ENCODE measurements around the gene ALDH16A1. TPM values are rescaled to one million over a fixed set of nuclear protein-coding genes. Genes with fewer than 3 reads are reported as not detected.
A peak's percentile ranks its signal among the peaks of the same experiment; 100 is the strongest.

Gene ALDH16A1
- total RNA-seq, 1 donor from 2014 or later: 7.7 TPM

- DNase-seq (ENCODE audit: low spot score): no peak
- intact Hi-C loops (cut with DNase I): no loop called here
Measured at GRCh38 chr19:49475995-49476880, 23.2 kb downstream of the ALDH16A1 start.

- DNase-seq (ENCODE audit: low spot score): no peak
- intact Hi-C loops (cut with DNase I): no loop called here
Measured at GRCh38 chr19:49479975-49480628, 27.1 kb downstream of the ALDH16A1 start.

DNA sequence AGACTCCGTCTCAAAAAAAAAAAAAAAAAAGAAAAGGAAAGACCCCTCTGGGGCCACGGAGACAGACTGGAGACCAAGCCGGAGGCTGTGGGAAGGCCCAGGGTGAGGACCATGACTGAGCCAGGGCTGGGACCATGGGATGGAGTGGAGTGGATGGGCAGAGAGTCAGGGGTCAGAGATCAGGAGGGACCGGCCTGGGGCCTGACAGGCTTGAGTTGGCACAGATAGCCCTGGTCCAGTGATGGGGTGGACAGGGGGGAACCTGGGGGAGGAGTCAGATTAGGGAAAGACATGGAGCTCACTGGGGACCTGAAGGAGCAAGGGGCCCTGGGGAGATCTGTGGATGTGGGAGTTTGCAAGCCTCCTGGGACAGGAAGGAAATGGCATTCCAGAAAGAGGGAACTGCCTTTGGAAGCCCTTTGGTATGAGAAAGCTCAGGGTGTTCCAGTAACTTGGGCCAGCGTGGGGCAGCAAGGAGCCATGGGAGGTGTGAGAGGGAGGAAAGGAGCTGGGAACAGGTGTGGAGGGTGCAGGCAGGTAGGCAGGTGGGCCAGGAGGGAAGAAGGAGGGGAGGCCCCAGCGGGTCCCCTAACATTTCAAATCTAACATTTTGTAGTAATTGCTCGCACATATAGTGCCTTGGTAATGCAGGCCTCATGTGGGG, 28.1 kb downstream of the ALDH16A1 start:
- intact Hi-C loops (cut with DNase I): no loop called here
- no peak for DNase-seq (ENCODE audit: low spot score)

- intact Hi-C loops (cut with DNase I): loop anchor here (5.0 kb wide), 1 partner anchor 34 kb away; the partner anchor contains the start of genes ALDH16A1 and PIH1D1
- DNase-seq (ENCODE audit: low spot score): no peak
Measured at GRCh38 chr19:49486232-49486631, 33.2 kb downstream of the ALDH16A1 start.

DNA sequence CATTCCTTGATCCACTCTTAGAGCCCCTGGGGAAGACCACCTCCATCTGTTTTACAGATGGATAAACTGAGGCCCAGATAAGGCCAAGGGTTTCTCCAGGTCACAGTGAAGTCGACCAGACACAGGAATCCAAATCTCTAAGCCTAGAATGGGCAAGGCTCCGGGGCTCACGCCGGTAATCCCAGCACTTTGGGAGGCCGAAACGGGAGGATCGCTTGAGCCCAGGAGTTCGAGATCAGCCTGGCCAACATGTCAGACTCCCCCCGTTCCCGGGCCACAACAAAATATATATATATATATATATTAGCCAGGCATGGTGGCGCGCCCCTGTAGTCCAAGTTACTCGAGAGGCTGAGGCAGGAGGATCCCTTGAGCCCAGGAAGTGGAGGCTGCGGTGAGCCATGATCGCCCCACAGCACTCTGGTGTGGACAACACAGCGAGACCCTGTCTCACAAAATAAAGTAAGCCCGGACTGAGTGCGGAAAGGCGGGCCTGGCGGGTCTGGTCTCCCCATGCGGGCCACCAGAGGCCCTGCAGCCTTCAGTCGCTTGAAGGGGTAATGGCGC, 33.8 kb downstream of the ALDH16A1 start:
- intact Hi-C loops (cut with DNase I): loop anchor here (1.0 to 5.0 kb wide), 2 partner anchors 10 to 34 kb away; partner anchors contain the start of genes ALDH16A1, PIH1D1 and RPS11
- DNase-seq (ENCODE audit: low spot score): no peak

- intact Hi-C loops (cut with DNase I): loop anchor here (1.0 to 5.0 kb wide), 2 partner anchors 9 to 35 kb away; partner anchors contain the start of genes ALDH16A1, PIH1D1 and RPS11
- peak; percentile 100 for DNase-seq (ENCODE audit: low spot score)
Measured at GRCh38 chr19:49487277-49488045, 34.4 kb downstream of the ALDH16A1 start, which contains the start of gene RPL13A. TSS of gene RPL13A (plus strand) at chr19:49487608. CDS start at chr19:49487630, 22 bp downstream.

GRCh38 chr19:49488046-49488862, 35.2 kb downstream of the ALDH16A1 start:
- DNase-seq (ENCODE audit: low spot score): no peak
- intact Hi-C loops (cut with DNase I): loop anchor here (5.0 kb wide), 1 partner anchor 36 kb away; the partner anchor contains the start of genes ALDH16A1 and PIH1D1

DNA sequence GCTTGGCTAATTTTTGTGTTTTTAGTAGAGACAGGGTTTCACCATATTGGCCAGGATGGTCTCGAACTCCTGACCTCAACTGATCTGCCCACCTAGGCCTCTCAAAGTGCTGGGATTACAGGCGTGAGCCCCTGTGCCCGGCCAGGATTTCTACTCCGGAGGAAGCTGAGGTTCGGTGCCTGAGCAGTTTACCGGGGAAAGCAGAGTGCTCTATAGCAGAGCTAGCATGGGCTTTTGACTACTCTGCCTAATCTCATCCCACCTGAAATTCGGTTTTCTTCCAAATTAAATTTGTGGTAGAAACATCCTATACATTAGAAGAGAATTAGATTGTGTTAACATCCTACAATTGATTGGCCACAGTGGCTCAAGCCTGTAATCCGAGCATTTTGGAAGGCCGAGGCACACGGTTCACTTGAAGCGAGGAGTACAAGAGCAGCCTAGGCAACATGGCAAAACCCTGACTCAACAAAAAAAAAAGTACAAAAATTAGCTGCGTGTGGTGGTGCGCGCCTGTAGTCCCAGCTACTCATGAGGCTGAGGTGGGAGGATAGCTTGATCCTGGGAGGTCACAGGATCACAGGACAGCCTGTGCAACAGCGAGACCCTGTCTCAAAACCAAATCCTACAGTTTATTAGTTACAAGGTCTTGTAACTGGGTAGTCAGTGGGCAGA, 36.0 kb downstream of the ALDH16A1 start:
- intact Hi-C loops (cut with DNase I): loop anchor here (5.0 kb wide), 1 partner anchor 37 kb away; the partner anchor contains the start of genes ALDH16A1 and PIH1D1
- no peak for DNase-seq (ENCODE audit: low spot score)

GRCh38 chr19:49489601-49490167, 36.7 kb downstream of the ALDH16A1 start:
- no peak for DNase-seq (ENCODE audit: low spot score)
- intact Hi-C loops (cut with DNase I): loop anchor here (5.0 to 10.0 kb wide), 2 partner anchors 37 to 385 kb away; partner anchors contain the start of genes AKT1S1, ALDH16A1, PIH1D1 and TBC1D17

GRCh38 chr19:49490287-49491029, 37.4 kb downstream of the ALDH16A1 start:
- intact Hi-C loops (cut with DNase I): loop anchor here (10.0 kb wide), 1 partner anchor 384 kb away; the partner anchor contains the start of genes AKT1S1 and TBC1D17
- no peak for DNase-seq (ENCODE audit: low spot score)

- DNase-seq (ENCODE audit: low spot score): no peak
- intact Hi-C loops (cut with DNase I): loop anchor here (10.0 kb wide), 1 partner anchor 384 kb away; the partner anchor contains the start of genes AKT1S1 and TBC1D17
Measured at GRCh38 chr19:49491030-49491803, 38.2 kb downstream of the ALDH16A1 start.

DNA sequence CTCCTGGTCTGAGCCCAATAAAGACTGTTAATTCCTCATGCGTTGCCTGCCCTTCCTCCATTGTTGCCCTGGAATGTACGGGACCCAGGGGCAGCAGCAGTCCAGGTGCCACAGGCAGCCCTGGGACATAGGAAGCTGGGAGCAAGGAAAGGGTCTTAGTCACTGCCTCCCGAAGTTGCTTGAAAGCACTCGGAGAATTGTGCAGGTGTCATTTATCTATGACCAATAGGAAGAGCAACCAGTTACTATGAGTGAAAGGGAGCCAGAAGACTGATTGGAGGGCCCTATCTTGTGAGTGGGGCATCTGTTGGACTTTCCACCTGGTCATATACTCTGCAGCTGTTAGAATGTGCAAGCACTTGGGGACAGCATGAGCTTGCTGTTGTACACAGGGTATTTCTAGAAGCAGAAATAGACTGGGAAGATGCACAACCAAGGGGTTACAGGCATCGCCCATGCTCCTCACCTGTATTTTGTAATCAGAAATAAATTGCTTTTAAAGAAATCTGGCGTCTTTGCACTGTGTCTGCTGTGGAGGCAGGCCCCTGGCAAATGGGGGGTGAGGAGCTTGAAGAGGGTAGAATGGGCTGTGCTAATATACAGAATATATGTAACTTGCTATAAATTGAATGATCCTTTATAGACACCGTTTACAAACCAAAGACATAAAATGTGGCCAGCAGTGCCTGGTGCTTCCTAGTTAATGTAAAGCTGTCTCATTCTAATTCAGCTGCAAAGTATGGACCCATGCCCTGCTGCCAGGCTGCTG, 39.0 kb downstream of the ALDH16A1 start:
- intact Hi-C loops (cut with DNase I): loop anchor here (10.0 kb wide), 1 partner anchor 383 kb away; the partner anchor contains the start of genes AKT1S1 and TBC1D17
- no peak for DNase-seq (ENCODE audit: low spot score)

DNA sequence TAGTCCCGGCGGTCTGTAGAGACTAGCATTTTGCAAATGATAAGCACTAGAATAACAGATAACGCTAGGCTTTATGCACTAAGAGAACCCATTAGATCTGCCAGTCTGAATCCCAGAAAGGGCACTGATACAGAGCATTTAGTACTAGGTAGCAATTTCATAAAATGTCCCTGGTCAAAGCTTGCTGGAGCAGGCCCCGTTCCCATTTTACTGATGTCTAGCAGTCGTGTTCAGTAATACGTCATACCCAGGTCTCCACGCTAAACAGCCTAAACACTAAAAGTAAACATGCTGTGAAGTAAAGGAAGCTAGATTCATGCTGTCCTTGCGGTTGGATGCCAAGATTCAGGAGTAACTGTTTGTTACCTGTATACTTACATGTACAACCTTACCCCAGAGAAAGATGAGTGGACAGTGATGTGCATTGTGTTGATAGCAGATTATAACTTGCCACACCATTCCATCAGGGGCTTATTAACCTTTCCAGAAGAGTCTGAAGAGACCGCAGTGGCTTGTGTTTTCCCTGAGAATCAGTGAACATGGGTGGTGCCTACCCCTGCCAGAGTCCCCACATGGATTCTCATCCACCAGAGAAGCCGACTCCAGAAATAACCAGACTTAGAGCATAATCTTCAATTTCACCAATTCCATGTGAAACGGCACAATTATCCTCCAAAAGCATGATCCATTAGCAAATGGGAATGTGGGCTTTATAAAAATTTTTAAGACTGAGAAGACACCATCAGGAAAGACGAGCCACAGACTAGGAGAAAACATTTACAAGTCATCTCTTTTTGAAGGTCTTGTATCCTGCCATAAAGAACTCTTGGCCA, 39.8 kb downstream of the ALDH16A1 start:
- intact Hi-C loops (cut with DNase I): loop anchor here (10.0 kb wide), 1 partner anchor 382 kb away; the partner anchor contains the start of genes AKT1S1 and TBC1D17
- no peak for DNase-seq (ENCODE audit: low spot score)
